HepG2 (cell line): ENCODE data around the gene GUSB. TPM values are rescaled to one million over a fixed set of nuclear protein-coding genes. Genes with fewer than 3 reads are reported as not detected.

ENCODE experiments used
- ATAD3A ChIP-seq: sonication (generic); formaldehyde crosslinking; IDR thresholded peaks from 2 replicates; pipeline ENCODE4 v1.4.0; 2020; ENCODE audit warnings: missing genetic modification reagents
- CENPT ChIP-seq: sonication (generic); formaldehyde crosslinking; IDR thresholded peaks from 2 replicates; pipeline ENCODE4 v1.8.0; 2022; ENCODE audit warnings: low read depth, mild to moderate bottlenecking, moderate library complexity, missing genetic modification reagents
- CREBL2 ChIP-seq: sonication (generic); formaldehyde crosslinking; IDR thresholded peaks from 2 replicates; pipeline ENCODE4 v1.8.1; 2023; ENCODE audit warnings: missing genetic modification reagents, mild to moderate bottlenecking, borderline replicate concordance
- ETV5 ChIP-seq: IDR thresholded peaks from 2 replicates; pipeline ENCODE4 v1.6.1; 2018; ENCODE audit warnings: missing biosample characterization, missing genetic modification reagents, inconsistent platforms, borderline replicate concordance
- FUBP1 ChIP-seq: sonication (generic); formaldehyde crosslinking; IDR thresholded peaks from 2 replicates; pipeline ENCODE4 v1.5.1; 2020; ENCODE audit warnings: missing genetic modification reagents, mild to moderate bottlenecking, borderline replicate concordance
- GATAD1 ChIP-seq: IDR thresholded peaks from 2 replicates; pipeline ENCODE4 v1.6.1; 2016; ENCODE audit warnings: missing genetic modification reagents, missing compliant biosample characterization
- HDAC6 ChIP-seq: fragments of 200-600 bp; sonication (generic); IDR thresholded peaks from 2 replicates; pipeline ENCODE4 v1.7.0; 2017; ENCODE audit warnings: mild to moderate bottlenecking, antibody characterized with exemption, low read length, low read depth
- SOX6 ChIP-seq, 2 experiments: fragments of 450-650 bp in 1 of 2; sonication (generic) in 1 of 2; formaldehyde crosslinking in 1 of 2; IDR thresholded peaks; 2 replicates each; pipeline versions ENCODE4 v1.4.0 to v1.6.1; 2017 to 2020; ENCODE audit warnings: antibody characterized with exemption in 1 of 2, mild to moderate bottlenecking in 1 of 2, missing genetic modification reagents in 1 of 2
- ZNF331 ChIP-seq: sonication (generic); formaldehyde crosslinking; IDR thresholded peaks from 2 replicates; pipeline ENCODE4 v1.4.0; 2020; ENCODE audit warnings: missing genetic modification reagents
- ZNF737 ChIP-seq: sonication (generic); formaldehyde crosslinking; IDR thresholded peaks from 2 replicates; pipeline ENCODE4 v1.5.0; 2020; ENCODE audit warnings: missing genetic modification reagents, mild to moderate bottlenecking, borderline replicate concordance
- ZNF772 ChIP-seq: sonication (generic); formaldehyde crosslinking; IDR thresholded peaks from 2 replicates; pipeline ENCODE4 v1.5.0; 2020; ENCODE audit warnings: mild to moderate bottlenecking, missing genetic modification reagents
- ZUFSP ChIP-seq: sonication (generic); formaldehyde crosslinking; IDR thresholded peaks from 2 replicates; pipeline ENCODE4 v1.9.0; 2021; ENCODE audit warnings: missing genetic modification reagents, mild to moderate bottlenecking, borderline replicate concordance
- polyA plus RNA-seq, 8 experiments: library from polyadenylated mRNA; depleted of rRNA in 3 of 8; stranded (reverse) in 7 of 8; unstranded in 1 of 8; fragments of >200 nt; fragmentation: Illumina TruSeq in 4 of 8; extraction: Trizol in 4 of 8; gene quantifications; 2 replicates each; pipeline versions ENCODE4 v1.2.1 to v1.2.3, GENCODE V29; 2011 to 2016; ENCODE audit warnings: low read depth in 4 of 8, missing spikeins in 1 of 8, mixed read lengths in 1 of 8; ENCODE audit not compliant: insufficient read depth in 1 of 8
- total RNA-seq, 5 experiments: library from RNA; depleted of rRNA; stranded (reverse); fragments of >200 nt; fragmentation: Illumina TruSeq; extraction: Trizol; gene quantifications; 2 replicates each; pipeline ENCODE4 v1.2.3, GENCODE V29; 2016; ENCODE audit warnings: low read depth in 1 of 5

The GUSB gene
- total and polyA plus RNA-seq, 2 of the 13 experiments (the other 11 are each of a cell fraction or from before 2014, with no cell fraction given) = 18.8 to 60.0 TPM

- no peak for TF ChIP-seq FUBP1 (CRISPR knock-in tag)
- TF ChIP-seq ZNF331 (CRISPR knock-in tag) = no peak
- no peak for TF ChIP-seq SOX6 (IDR thresholded peaks at IDR 0.05)
- TF ChIP-seq SOX6 (CRISPR knock-in tag; IDR thresholded peaks at IDR 0.05) = no peak
- no peak for TF ChIP-seq ZNF772 (CRISPR knock-in tag)
- TF ChIP-seq ZUFSP (CRISPR knock-in tag) = no peak
- TF ChIP-seq ZNF737 (CRISPR knock-in tag) = no peak
- no peak for TF ChIP-seq GATAD1 (CRISPR knock-in tag)
- no peak for TF ChIP-seq CENPT (CRISPR knock-in tag)
- TF ChIP-seq ETV5 (CRISPR knock-in tag) = peak; percentile 9; the same call in 1 of the 2 replicates
- no peak for TF ChIP-seq HDAC6
- no peak for TF ChIP-seq CREBL2 (CRISPR knock-in tag)
- TF ChIP-seq ATAD3A (CRISPR knock-in tag) = no peak
Measured at GRCh38 chr7:65988084-65988483, 6.1 kb upstream of the GUSB start (continued).
